Measurements from ENCODE around the gene KCNK6. TPM values are rescaled to one million over a fixed set of nuclear protein-coding genes. Genes with fewer than 3 reads are reported as not detected.

KCNK6 gene
- total and polyA plus RNA-seq, 4 experiments from 2014 or later: 1.3 to 14.9 (median 11.0) TPM

- CTCF ChIA-PET (ENCODE audit: partially characterized antibody): no interaction called here
- H3K27me3 Mint-ChIP-seq: no peaks in the 10 kb centered on the region
- DNase-seq: no peak
- H3K4me3 Mint-ChIP-seq: no peak overlapping the region
- no peak overlapping the region for H3K27ac ChIP-seq (ENCODE audit: low read depth, low read length)
- peaks cover 11% of the 10 kb centered on the region for H3K36me3 ChIP-seq (ENCODE audit: insufficient read depth, low read length)
- peaks cover 0 to 6% (median under 1%) of the 10 kb centered on the region in 4 donors for H3K4me1 Mint-ChIP-seq
- H3K27me3 ChIP-seq (ENCODE audit: insufficient read depth, low read length): no peaks in the 10 kb centered on the region
- POLR2A ChIA-PET (ENCODE audit: partially characterized antibody): no interaction called here
- intact Hi-C loops (cut with micrococcal nuclease): no loop called here
- H3K9me3 ChIP-seq (ENCODE audit: control insufficient read depth in 1 of 2, low read length in 2 of 2): no peaks in the 10 kb centered on the region
- H3K27ac Mint-ChIP-seq: peak overlapping the region in 1 of 7 donors; percentile 44
- H3K4me1 ChIP-seq (ENCODE audit: insufficient read depth, low read length): no peaks in the 10 kb centered on the region
- H3K9me3 Mint-ChIP-seq: peaks cover 0 to 1% (median 0%) of the 10 kb centered on the region in 8 donors
- H3K4me3 ChIP-seq (ENCODE audit: low read length in 2 of 2): no peak overlapping the region
- H3K36me3 Mint-ChIP-seq: peaks cover 11 to 27% of the 10 kb centered on the region in 2 donors
Measured at GRCh38 chr19:38307076-38307475, 12.6 kb upstream of the KCNK6 start.

DNA sequence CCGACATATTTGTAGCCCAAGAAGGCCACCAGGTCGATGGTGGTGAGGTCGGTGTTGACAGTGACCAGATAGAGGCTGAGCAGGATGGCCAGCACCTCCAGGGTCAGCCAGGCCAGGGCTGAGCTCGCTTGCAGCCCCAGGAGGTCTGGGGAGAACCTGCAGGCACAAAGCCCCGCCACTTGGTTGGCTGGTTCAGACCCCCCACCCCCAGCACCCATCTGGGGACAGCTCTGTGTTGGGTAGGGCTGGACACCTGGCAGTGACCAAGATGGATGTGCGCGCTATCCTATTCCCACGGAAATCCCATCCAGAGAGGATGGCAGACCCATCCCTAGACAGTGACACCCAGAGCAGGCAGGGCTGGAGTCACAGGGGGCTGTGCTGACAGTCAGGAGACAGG is 12.0 kb upstream of the KCNK6 start:
- Histone ChIP-seq H3K4me1 (ENCODE audit: insufficient read depth, low read length) (no peaks in the 10 kb centered on the region), H3K27me3 (ENCODE audit: insufficient read depth, low read length) (no peaks in the 10 kb centered on the region), H3K9me3 (ENCODE audit: control insufficient read depth in 1 of 2, low read length in 2 of 2) (no peaks in the 10 kb centered on the region), H3K36me3 (ENCODE audit: insufficient read depth, low read length) (peaks cover 11% of the 10 kb centered on the region), H3K4me3 (ENCODE audit: low read length in 2 of 2) (no peak overlapping the region), H3K27ac (ENCODE audit: low read depth, low read length) (no peak overlapping the region)
- ChIA-PET POLR2A (ENCODE audit: partially characterized antibody) (no interaction called here), CTCF (ENCODE audit: partially characterized antibody) (no interaction called here)
- peaks cover 11 to 26% of the 10 kb centered on the region in 2 donors for H3K36me3 Mint-ChIP-seq
- H3K27ac Mint-ChIP-seq: peak overlapping the region in 1 of 7 donors; percentile 24
- DNase-seq: no peak
- no peaks in the 10 kb centered on the region for H3K27me3 Mint-ChIP-seq
- no peak overlapping the region for H3K4me3 Mint-ChIP-seq
- peaks cover 0 to under 1% (median 0%) of the 10 kb centered on the region in 8 donors for H3K9me3 Mint-ChIP-seq
- intact Hi-C loops (cut with micrococcal nuclease): no loop called here
- peaks cover 2 to 9% (median 2%) of the 10 kb centered on the region in 4 donors for H3K4me1 Mint-ChIP-seq

DNA sequence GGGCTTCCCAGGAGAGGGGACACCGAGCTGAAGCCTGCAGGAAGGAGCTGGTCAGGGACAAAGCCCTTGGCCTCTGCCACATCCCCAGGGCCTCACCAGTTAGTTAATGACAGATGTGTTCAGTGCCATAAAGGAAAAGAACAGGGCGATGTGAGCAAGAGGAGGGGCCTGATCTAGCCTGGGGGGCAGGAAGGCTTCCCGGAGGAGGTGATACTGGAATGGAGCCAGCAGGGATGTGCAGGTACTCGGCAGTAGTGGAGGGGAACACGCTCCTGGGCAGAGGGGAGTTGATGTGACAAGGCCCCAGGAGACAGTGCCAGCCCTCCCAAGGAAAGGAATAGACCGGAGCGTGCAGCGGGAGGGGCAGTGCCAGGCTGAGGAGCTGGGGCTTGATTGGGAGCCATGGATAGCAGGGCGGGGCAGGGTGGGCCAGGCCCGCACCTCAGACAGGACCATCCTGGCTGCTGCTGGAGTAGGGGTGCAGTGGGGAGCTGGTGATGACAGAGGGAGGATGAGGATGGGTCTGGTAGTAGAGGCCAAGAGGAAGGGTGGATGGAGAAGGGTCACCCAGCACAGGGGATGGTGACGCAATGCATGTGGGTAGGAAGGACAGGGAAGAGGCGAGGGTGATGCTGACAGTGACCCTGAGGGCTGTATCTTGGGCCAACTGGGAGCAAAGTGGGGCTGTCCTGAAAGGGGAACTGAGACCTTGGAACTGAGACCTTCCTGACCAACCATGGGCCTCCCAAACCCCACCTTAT is 11.5 kb upstream of the KCNK6 start:
- Mint-ChIP-seq H3K27ac (peak overlapping the region in 2 of 7 donors; percentile 24 to 52), H3K4me3 (no peak overlapping the region), H3K27me3 (no peaks in the 10 kb centered on the region), H3K36me3 (peaks cover 11 to 24% of the 10 kb centered on the region in 2 donors), H3K4me1 (peaks cover 2 to 10% (median 4%) of the 10 kb centered on the region in 4 donors), H3K9me3 (no peaks in the 10 kb centered on the region)
- Histone ChIP-seq H3K4me1 (ENCODE audit: insufficient read depth, low read length) (no peaks in the 10 kb centered on the region), H3K36me3 (ENCODE audit: insufficient read depth, low read length) (peaks cover 11% of the 10 kb centered on the region), H3K27me3 (ENCODE audit: insufficient read depth, low read length) (no peaks in the 10 kb centered on the region), H3K9me3 (ENCODE audit: control insufficient read depth in 1 of 2, low read length in 2 of 2) (no peaks in the 10 kb centered on the region), H3K27ac (ENCODE audit: low read depth, low read length) (no peak overlapping the region), H3K4me3 (ENCODE audit: low read length in 2 of 2) (no peak overlapping the region)
- ChIA-PET CTCF (ENCODE audit: partially characterized antibody) (no interaction called here), POLR2A (ENCODE audit: partially characterized antibody) (no interaction called here)
- intact Hi-C loops (cut with micrococcal nuclease): no loop called here
- DNase-seq: no peak

DNA sequence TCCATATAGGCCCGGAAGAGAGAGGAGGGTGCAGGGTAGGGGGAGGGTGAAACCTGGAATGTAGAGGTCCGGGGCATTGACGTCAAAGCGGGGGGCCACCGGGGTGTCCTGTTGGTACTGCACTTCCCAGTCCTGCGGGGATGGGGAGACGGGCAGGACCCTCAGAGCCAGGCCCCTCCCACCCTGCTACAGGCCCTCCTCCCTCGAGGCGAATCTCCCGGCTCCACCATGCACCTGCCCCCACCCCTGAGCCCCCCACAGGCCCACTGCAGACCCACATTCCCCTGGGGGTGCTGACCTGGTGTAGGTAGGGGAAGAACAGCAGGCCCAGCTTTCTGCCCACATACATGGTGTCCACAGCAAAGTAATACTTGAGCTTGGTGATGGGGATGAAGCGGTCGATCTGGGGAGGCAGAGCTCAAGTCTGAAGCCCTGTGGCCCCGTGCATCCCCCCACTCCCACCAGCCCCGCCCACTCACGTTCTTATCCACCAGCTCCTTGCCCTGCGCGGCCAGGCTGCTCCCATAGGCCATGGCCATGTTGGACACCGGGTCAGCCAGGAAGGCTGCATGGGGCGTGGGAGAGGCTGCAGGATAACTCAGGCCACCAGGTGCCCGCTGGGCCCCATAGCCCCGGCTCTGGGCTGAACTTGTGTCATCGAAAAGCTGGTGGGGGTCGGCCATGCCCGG is 10.6 kb upstream of the KCNK6 start:
- no peaks in the 10 kb centered on the region for H3K9me3 Mint-ChIP-seq
- POLR2A ChIA-PET (ENCODE audit: partially characterized antibody): no interaction called here
- H3K27me3 Mint-ChIP-seq: no peaks in the 10 kb centered on the region
- no peaks in the 10 kb centered on the region for H3K27me3 ChIP-seq (ENCODE audit: insufficient read depth, low read length)
- H3K36me3 ChIP-seq (ENCODE audit: insufficient read depth, low read length): peaks cover 11% of the 10 kb centered on the region
- no peaks in the 10 kb centered on the region for H3K9me3 ChIP-seq (ENCODE audit: control insufficient read depth in 1 of 2, low read length in 2 of 2)
- no peak overlapping the region for H3K27ac ChIP-seq (ENCODE audit: low read depth, low read length)
- no peak overlapping the region for H3K27ac Mint-ChIP-seq
- no peak overlapping the region for H3K4me3 Mint-ChIP-seq
- no peak overlapping the region for H3K4me3 ChIP-seq (ENCODE audit: low read length in 2 of 2)
- CTCF ChIA-PET (ENCODE audit: partially characterized antibody): no interaction called here
- DNase-seq: no peak
- peaks cover 11 to 24% of the 10 kb centered on the region in 2 donors for H3K36me3 Mint-ChIP-seq
- intact Hi-C loops (cut with micrococcal nuclease): no loop called here
- peaks cover 5 to 14% (median 10%) of the 10 kb centered on the region in 4 donors for H3K4me1 Mint-ChIP-seq
- no peaks in the 10 kb centered on the region for H3K4me1 ChIP-seq (ENCODE audit: insufficient read depth, low read length)

DNA sequence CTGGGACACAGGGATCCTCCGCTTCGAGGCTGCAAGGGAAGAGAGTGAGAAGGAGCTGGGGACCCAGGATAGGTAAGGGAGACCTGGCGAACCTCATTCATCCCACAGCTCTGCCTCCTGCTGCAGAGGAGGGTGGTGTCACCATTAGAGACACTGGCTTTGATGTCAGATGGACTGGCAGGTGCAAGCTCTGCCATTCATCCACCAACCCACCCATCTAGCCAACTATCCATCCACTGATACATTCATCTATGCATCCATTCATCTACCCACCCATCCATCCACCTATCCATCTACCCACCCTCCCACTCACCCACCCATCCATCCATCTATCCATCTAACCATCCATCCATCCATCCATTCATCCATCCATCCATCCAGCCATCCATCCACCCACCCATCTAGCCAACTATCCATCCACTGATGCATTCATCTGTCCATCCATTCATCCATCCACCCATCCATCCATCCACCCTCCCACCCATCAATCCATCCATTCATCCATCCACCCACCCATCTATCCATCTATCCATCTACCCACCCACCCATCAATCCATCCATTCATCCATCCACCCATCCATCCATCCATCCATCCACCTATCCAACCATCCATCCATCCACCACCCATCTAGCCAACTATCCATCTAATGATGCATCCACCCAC is 9.9 kb upstream of the KCNK6 start:
- POLR2A ChIA-PET (ENCODE audit: partially characterized antibody): no interaction called here

DNA sequence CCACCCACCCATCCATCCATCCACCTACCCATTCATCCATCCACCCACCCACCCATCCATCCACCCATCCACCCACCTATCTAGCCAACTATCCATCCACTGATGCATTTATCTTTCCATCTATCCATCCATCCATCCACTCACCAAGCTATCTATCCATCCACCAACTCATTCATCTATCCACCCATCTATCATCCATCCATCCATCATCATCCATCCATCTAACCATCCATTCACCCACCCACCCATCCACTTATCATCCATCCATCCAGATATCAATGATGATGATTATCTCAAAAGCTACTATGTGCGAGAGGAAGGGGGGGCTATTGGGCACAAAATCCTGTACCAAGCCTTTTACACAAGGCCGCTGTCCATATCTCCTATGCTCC is 9.4 kb upstream of the KCNK6 start:
- ChIA-PET CTCF (ENCODE audit: partially characterized antibody) (interaction anchor here (0.6 kb wide), 1 partner anchor 522 kb away, joined by 3 read pairs; no protein-coding TSS in a partner anchor), POLR2A (ENCODE audit: partially characterized antibody) (no interaction called here)
- H3K36me3 Mint-ChIP-seq: peaks cover 11 to 24% of the 10 kb centered on the region in 2 donors
- intact Hi-C loops (cut with micrococcal nuclease): no loop called here
- H3K4me3 Mint-ChIP-seq: no peak overlapping the region
- no peak overlapping the region for H3K27ac ChIP-seq (ENCODE audit: low read depth, low read length)
- peak overlapping the region in 1 of 7 donors; percentile 26 for H3K27ac Mint-ChIP-seq
- H3K9me3 Mint-ChIP-seq: no peaks in the 10 kb centered on the region
- no peak for DNase-seq
- H3K4me3 ChIP-seq (ENCODE audit: low read length in 2 of 2): no peak overlapping the region
- H3K4me1 ChIP-seq (ENCODE audit: insufficient read depth, low read length): peaks cover 4% of the 10 kb centered on the region
- H3K27me3 ChIP-seq (ENCODE audit: insufficient read depth, low read length): no peaks in the 10 kb centered on the region
- no peaks in the 10 kb centered on the region for H3K27me3 Mint-ChIP-seq
- H3K9me3 ChIP-seq (ENCODE audit: control insufficient read depth in 1 of 2, low read length in 2 of 2): no peaks in the 10 kb centered on the region
- peaks cover 11% of the 10 kb centered on the region for H3K36me3 ChIP-seq (ENCODE audit: insufficient read depth, low read length)
- peaks cover 7 to 16% (median 14%) of the 10 kb centered on the region in 4 donors for H3K4me1 Mint-ChIP-seq

More for the DNA sequence above, 9.9 kb upstream of the KCNK6 start:
- CTCF ChIA-PET (ENCODE audit: partially characterized antibody): no interaction called here
- H3K36me3 Mint-ChIP-seq: peaks cover 11 to 24% of the 10 kb centered on the region in 2 donors
- H3K9me3 Mint-ChIP-seq: no peaks in the 10 kb centered on the region
- Histone ChIP-seq H3K4me3 (ENCODE audit: low read length in 2 of 2) (no peak overlapping the region), H3K9me3 (ENCODE audit: control insufficient read depth in 1 of 2, low read length in 2 of 2) (no peaks in the 10 kb centered on the region), H3K27me3 (ENCODE audit: insufficient read depth, low read length) (no peaks in the 10 kb centered on the region), H3K27ac (ENCODE audit: low read depth, low read length) (no peak overlapping the region), H3K36me3 (ENCODE audit: insufficient read depth, low read length) (peaks cover 11% of the 10 kb centered on the region), H3K4me1 (ENCODE audit: insufficient read depth, low read length) (no peaks in the 10 kb centered on the region)
- intact Hi-C loops (cut with micrococcal nuclease): no loop called here
- no peak overlapping the region for H3K4me3 Mint-ChIP-seq
- peak overlapping the region in 1 of 7 donors; percentile 69 for H3K27ac Mint-ChIP-seq
- no peak for DNase-seq
- H3K27me3 Mint-ChIP-seq: no peaks in the 10 kb centered on the region
- peaks cover 5 to 14% (median 10%) of the 10 kb centered on the region in 4 donors for H3K4me1 Mint-ChIP-seq

DNA sequence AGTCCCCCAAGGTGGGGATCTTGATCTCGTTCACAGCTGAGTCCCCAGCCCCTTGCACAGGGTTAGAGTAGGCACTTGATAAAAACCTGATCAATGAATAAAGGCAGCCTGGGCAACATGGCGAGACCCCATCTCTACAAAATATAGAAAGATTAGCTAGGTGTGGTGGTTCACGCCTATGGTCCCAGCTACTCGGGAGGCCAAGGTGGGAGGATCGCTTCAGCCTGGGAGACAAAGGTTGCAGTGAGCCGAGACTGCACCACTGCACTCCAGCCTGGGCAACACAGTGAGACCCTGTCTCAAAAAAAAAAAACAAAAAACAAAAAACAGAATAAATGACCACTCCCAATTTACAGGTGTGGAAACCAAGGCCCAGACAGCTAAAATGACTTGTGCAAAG is 8.7 kb upstream of the KCNK6 start:
- Histone ChIP-seq H3K27me3 (ENCODE audit: insufficient read depth, low read length) (no peaks in the 10 kb centered on the region), H3K9me3 (ENCODE audit: control insufficient read depth in 1 of 2, low read length in 2 of 2) (no peaks in the 10 kb centered on the region), H3K27ac (ENCODE audit: low read depth, low read length) (no peak overlapping the region), H3K4me1 (ENCODE audit: insufficient read depth, low read length) (peaks cover 6% of the 10 kb centered on the region), H3K4me3 (ENCODE audit: low read length in 2 of 2) (no peak overlapping the region), H3K36me3 (ENCODE audit: insufficient read depth, low read length) (peaks cover 11% of the 10 kb centered on the region)
- Mint-ChIP-seq H3K9me3 (no peaks in the 10 kb centered on the region), H3K27me3 (no peaks in the 10 kb centered on the region), H3K36me3 (peaks cover 11 to 25% of the 10 kb centered on the region in 2 donors), H3K4me1 (peaks cover 7 to 20% (median 17%) of the 10 kb centered on the region in 4 donors), H3K27ac (peak overlapping the region in 1 of 7 donors; percentile 70), H3K4me3 (no peak overlapping the region)
- intact Hi-C loops (cut with micrococcal nuclease): no loop called here
- no peak for DNase-seq
- ChIA-PET POLR2A (ENCODE audit: partially characterized antibody) (no interaction called here), CTCF (ENCODE audit: partially characterized antibody) (no interaction called here)
